ENCODE measurements around the gene COL10A1.

The COL10A1 gene

DNA sequence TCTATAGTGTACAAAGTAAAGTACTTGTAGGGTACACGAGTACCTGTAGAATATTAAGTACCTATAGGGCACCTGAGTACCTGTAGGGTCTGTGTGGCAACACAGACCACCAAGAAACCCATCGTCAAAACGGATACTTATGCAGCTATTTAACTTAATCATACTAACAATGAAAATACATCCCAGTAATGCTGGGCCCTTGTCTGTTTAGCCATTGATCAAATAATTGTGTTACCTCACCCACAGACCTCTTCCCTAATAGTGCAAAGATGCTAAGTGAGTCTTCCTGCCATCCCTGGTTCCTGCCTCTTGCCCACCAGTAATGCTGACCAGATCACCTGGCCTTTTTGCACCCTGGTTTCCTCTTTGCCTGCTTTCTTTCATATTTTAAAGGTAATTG lies 7.5 kb upstream of the COL10A1 start (continued):
- TF ChIP-seq, protein P1, sequence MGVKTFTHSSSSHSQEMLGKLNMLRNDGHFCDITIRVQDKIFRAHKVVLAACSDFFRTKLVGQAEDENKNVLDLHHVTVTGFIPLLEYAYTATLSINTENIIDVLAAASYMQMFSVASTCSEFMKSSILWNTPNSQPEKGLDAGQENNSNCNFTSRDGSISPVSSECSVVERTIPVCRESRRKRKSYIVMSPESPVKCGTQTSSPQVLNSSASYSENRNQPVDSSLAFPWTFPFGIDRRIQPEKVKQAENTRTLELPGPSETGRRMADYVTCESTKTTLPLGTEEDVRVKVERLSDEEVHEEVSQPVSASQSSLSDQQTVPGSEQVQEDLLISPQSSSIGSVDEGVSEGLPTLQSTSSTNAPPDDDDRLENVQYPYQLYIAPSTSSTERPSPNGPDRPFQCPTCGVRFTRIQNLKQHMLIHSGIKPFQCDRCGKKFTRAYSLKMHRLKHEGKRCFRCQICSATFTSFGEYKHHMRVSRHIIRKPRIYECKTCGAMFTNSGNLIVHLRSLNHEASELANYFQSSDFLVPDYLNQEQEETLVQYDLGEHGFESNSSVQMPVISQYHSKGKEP (tag by site-specific recombination; IDR thresholded peaks at IDR 0.05), result no peak
- no peak for TF ChIP-seq ZNF426 (tag by site-specific recombination; IDR thresholded peaks at IDR 0.05)

- Histone ChIP-seq H3K4me3 (ENCODE audit: low read depth, low read length) (no peak overlapping the region), H3K27ac (ENCODE audit: extremely low read depth, low read depth, low read length) (no peak overlapping the region), H3K9me3 (ENCODE audit: control insufficient read depth, insufficient read depth, low read depth, low read length) (no peaks in the 10 kb centered on the region), H3K36me3 (ENCODE audit: control insufficient read depth in 2 of 2, insufficient read depth in 1 of 2, low read length in 2 of 2) (peaks cover 0 to 3% of the 10 kb centered on the region in 2 experiments; a peak in 1 of 3 replicates), H3K4me1 (ENCODE audit: control insufficient read depth, insufficient read depth, low read length) (no peaks in the 10 kb centered on the region)
- ChIA-PET POLR2A (interaction anchor here (1.6 kb wide), 1 partner anchor 27 kb away, joined by 3 read pairs; no protein-coding TSS in a partner anchor), CTCF (interaction anchor here (1.1 to 3.7 kb wide), 4 partner anchors 12 to 90 kb away, joined by 3 to 19 read pairs (median 4); no protein-coding TSS in a partner anchor)
- TF ChIP-seq ZNF670 (tag by site-specific recombination; IDR thresholded peaks at IDR 0.05; ENCODE audit: low read depth) (no peak), PATZ1 (tag by site-specific recombination; IDR thresholded peaks at IDR 0.05) (no peak), GFI1B (tag by site-specific recombination; IDR thresholded peaks at IDR 0.05) (no peak), ZNF394 (tag by site-specific recombination; IDR thresholded peaks at IDR 0.05; ENCODE audit: borderline replicate concordance) (no peak), ZNF19 (tag by site-specific recombination; IDR thresholded peaks at IDR 0.05; ENCODE audit: low read depth) (no peak), ZNF610 (tag by site-specific recombination; IDR thresholded peaks at IDR 0.05; ENCODE audit: borderline replicate concordance) (no peak), ZBTB48 (tag by site-specific recombination; IDR thresholded peaks at IDR 0.05) (no peak), ZNF777 (tag by site-specific recombination; IDR thresholded peaks at IDR 0.05; ENCODE audit: borderline replicate concordance) (no peak), ZFP41 (tag by site-specific recombination; IDR thresholded peaks at IDR 0.05; ENCODE audit: borderline replicate concordance) (no peak), ATF2 (tag by site-specific recombination; IDR thresholded peaks at IDR 0.05; ENCODE audit: low read depth) (no peak), SP7 (tag by site-specific recombination; IDR thresholded peaks at IDR 0.05) (no peak), ZBTB20 (tag by site-specific recombination; IDR thresholded peaks at IDR 0.05) (no peak), ZNF830 (tag by site-specific recombination; IDR thresholded peaks at IDR 0.05; ENCODE audit: low read depth) (no peak), ZNF24 (tag by site-specific recombination; IDR thresholded peaks at IDR 0.05) (no peak), ZNF549 (tag by site-specific recombination; IDR thresholded peaks at IDR 0.05) (no peak), PRDM2 (tag by site-specific recombination; IDR thresholded peaks at IDR 0.05; ENCODE audit: borderline replicate concordance) (no peak)
- TF ChIP-seq, protein P2, sequence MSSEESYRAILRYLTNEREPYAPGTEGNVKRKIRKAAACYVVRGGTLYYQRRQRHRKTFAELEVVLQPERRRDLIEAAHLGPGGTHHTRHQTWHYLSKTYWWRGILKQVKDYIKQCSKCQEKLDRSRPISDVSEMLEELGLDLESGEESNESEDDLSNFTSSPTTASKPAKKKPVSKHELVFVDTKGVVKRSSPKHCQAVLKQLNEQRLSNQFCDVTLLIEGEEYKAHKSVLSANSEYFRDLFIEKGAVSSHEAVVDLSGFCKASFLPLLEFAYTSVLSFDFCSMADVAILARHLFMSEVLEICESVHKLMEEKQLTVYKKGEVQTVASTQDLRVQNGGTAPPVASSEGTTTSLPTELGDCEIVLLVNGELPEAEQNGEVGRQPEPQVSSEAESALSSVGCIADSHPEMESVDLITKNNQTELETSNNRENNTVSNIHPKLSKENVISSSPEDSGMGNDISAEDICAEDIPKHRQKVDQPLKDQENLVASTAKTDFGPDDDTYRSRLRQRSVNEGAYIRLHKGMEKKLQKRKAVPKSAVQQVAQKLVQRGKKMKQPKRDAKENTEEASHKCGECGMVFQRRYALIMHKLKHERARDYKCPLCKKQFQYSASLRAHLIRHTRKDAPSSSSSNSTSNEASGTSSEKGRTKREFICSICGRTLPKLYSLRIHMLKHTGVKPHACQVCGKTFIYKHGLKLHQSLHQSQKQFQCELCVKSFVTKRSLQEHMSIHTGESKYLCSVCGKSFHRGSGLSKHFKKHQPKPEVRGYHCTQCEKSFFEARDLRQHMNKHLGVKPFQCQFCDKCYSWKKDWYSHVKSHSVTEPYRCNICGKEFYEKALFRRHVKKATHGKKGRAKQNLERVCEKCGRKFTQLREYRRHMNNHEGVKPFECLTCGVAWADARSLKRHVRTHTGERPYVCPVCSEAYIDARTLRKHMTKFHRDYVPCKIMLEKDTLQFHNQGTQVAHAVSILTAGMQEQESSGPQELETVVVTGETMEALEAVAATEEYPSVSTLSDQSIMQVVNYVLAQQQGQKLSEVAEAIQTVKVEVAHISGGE (tag by site-specific recombination; conservative IDR thresholded peaks at IDR 0.05; ENCODE audit: low read depth), result no peak
Measured at GRCh38 chr6:116127771-116128493, 2.0 kb upstream of the COL10A1 start.

Measured in HEK293 (cell line).